ENCODE results near the gene LRRC30.

The LRRC30 gene

DNA sequence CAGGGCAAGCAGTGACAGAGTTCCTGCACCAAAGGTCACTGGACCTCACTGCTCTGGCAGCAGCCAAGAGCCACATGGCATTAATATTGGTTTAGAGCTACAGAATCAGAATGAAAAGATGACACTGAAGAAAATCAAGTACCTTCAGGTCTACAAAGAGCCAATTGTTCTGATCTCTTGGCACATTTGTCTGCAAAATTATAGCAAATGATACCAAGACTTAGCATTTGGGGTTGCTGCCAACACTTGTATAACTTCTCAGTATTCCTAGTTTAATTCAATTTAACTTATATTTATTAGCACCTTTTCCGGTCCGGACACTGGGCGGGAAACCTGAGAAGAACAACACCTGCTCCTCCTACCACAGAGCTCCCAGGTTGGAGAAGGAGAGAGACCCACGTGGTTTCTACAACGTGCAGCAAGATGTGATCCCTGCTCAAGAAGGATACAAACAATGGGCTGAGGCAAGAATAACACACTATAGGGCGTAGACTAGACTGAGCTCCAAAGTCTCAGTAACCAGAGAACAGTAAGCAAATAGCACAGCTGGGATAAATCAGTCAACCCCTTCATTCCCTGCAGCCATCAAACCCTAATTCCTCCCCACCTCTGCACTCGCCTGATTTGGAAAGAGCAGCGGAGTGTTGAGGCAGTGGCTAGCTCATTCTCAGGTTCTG lies 2.4 kb downstream of the LRRC30 start:
- no peak overlapping the region for H4K5ac ChIP-seq (ENCODE audit: low read length)
- no peak overlapping the region for H3K9ac ChIP-seq (ENCODE audit: low read length)
- no peak overlapping the region for H3K18ac ChIP-seq (ENCODE audit: low read length)
- no peak for DNase-seq
- H3K4me1 ChIP-seq (ENCODE audit: control insufficient read depth, low read depth, low read length), result no peaks in the 10 kb centered on the region
- H2BK120ac ChIP-seq (ENCODE audit: low read depth, low read length), result no peak overlapping the region
- H3K27ac ChIP-seq (ENCODE audit: low read depth, low read length), result no peak overlapping the region
- no peak overlapping the region for H2AK5ac ChIP-seq (ENCODE audit: low read length)
- H3K36me3 ChIP-seq (ENCODE audit: control insufficient read depth, insufficient read depth, low read length), result no peaks in the 10 kb centered on the region
- no peak overlapping the region for H2BK15ac ChIP-seq (replicated peaks; ENCODE audit: low read depth)
- WGBS (ENCODE audit: extremely low coverage, insufficient coverage, low lambda C conversion rate), result no CpG with 5 or more reads among the region's 8 CpGs
- no peak overlapping the region for H3K23ac ChIP-seq (ENCODE audit: low read length)
- H3K56ac ChIP-seq (ENCODE audit: low read length), result no peak overlapping the region
- no peaks in the 10 kb centered on the region for H3K79me1 ChIP-seq (ENCODE audit: low read length)
- no peak overlapping the region for H4K8ac ChIP-seq (ENCODE audit: low read depth, low read length)
- H2BK5ac ChIP-seq (ENCODE audit: low read length), result no peak overlapping the region
- no peaks in the 10 kb centered on the region for H3K79me2 ChIP-seq (ENCODE audit: control insufficient read depth, insufficient read depth, low read length)
- H3K27me3 ChIP-seq (ENCODE audit: insufficient read depth, low read length, poor library complexity), result no peaks in the 10 kb centered on the region
- H3K4ac ChIP-seq (ENCODE audit: low read depth, low read length), result no peak overlapping the region
- H3K4me2 ChIP-seq (ENCODE audit: low read length), result no peak overlapping the region
- H3K4me3 ChIP-seq (ENCODE audit: low read length), result no peak overlapping the region

DNA sequence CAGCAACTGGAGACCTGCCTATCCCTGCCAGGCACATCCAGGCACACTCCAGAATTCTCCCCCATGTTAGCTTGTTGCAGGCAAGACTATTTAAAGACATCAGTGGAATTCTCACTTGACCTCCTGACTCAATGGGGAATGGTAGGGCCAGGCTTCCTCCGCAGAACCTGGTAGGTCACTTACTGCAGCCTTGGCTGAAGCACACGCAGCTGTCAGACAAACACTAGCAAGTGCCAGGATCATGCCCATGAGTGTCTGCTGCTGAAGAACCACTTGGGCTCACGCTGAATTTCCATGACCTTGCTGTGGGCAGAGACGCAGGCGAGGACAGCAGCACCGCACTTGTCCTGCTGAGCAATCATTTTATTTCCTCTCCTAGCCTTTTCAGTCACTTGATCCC lies 3.2 kb downstream of the LRRC30 start:
- no peak overlapping the region for H4K8ac ChIP-seq (ENCODE audit: low read depth, low read length)
- H3K36me3 ChIP-seq (ENCODE audit: control insufficient read depth, insufficient read depth, low read length), result no peaks in the 10 kb centered on the region
- no peak overlapping the region for H3K9ac ChIP-seq (ENCODE audit: low read length)
- H2BK15ac ChIP-seq (replicated peaks; ENCODE audit: low read depth), result no peak overlapping the region
- no peak overlapping the region for H3K4me3 ChIP-seq (ENCODE audit: low read length)
- no peak overlapping the region for H2AK5ac ChIP-seq (ENCODE audit: low read length)
- H3K27ac ChIP-seq (ENCODE audit: low read depth, low read length), result no peak overlapping the region
- H3K79me2 ChIP-seq (ENCODE audit: control insufficient read depth, insufficient read depth, low read length), result no peaks in the 10 kb centered on the region
- no peak overlapping the region for H3K56ac ChIP-seq (ENCODE audit: low read length)
- no peaks in the 10 kb centered on the region for H3K79me1 ChIP-seq (ENCODE audit: low read length)
- no CpG with 5 or more reads among the region's 6 CpGs for WGBS (ENCODE audit: extremely low coverage, insufficient coverage, low lambda C conversion rate)
- no peaks in the 10 kb centered on the region for H3K4me1 ChIP-seq (ENCODE audit: control insufficient read depth, low read depth, low read length)
- no peak overlapping the region for H3K18ac ChIP-seq (ENCODE audit: low read length)
- no peak for DNase-seq
- no peak overlapping the region for H4K5ac ChIP-seq (ENCODE audit: low read length)
- H3K23ac ChIP-seq (ENCODE audit: low read length), result no peak overlapping the region
- H3K4ac ChIP-seq (ENCODE audit: low read depth, low read length), result no peak overlapping the region
- H2BK5ac ChIP-seq (ENCODE audit: low read length), result no peak overlapping the region
- H3K4me2 ChIP-seq (ENCODE audit: low read length), result no peak overlapping the region
- H3K27me3 ChIP-seq (ENCODE audit: insufficient read depth, low read length, poor library complexity), result no peaks in the 10 kb centered on the region
- H2BK120ac ChIP-seq (ENCODE audit: low read depth, low read length), result no peak overlapping the region

DNA sequence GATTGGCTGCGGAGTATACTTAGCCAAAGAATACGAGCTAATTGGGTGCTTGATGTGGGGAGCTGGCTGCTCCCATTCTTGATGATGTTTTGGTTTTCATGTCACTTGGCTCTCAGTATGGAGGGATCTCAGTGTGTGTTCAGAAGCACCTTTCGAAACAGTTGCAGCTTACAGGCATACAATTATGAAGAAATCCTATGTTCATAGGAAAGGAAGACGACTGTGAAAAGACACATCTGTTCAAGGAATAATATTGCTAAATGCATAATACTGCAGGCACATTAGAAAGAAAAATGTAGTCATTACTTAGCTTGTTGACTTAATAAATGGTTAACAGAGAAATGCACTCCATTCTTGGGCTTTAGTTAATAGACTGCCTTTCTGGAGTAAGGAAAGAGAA lies 4.1 kb downstream of the LRRC30 start:
- no peaks in the 10 kb centered on the region for H3K79me2 ChIP-seq (ENCODE audit: control insufficient read depth, insufficient read depth, low read length)
- H2BK5ac ChIP-seq (ENCODE audit: low read length), result no peak overlapping the region
- H3K79me1 ChIP-seq (ENCODE audit: low read length), result no peaks in the 10 kb centered on the region
- no peaks in the 10 kb centered on the region for H3K36me3 ChIP-seq (ENCODE audit: control insufficient read depth, insufficient read depth, low read length)
- H3K27ac ChIP-seq (ENCODE audit: low read depth, low read length), result no peak overlapping the region
- H3K4me3 ChIP-seq (ENCODE audit: low read length), result no peak overlapping the region
- no peaks in the 10 kb centered on the region for H3K27me3 ChIP-seq (ENCODE audit: insufficient read depth, low read length, poor library complexity)
- H4K8ac ChIP-seq (ENCODE audit: low read depth, low read length), result no peak overlapping the region
- H3K56ac ChIP-seq (ENCODE audit: low read length), result no peak overlapping the region
- no peaks in the 10 kb centered on the region for H3K4me1 ChIP-seq (ENCODE audit: control insufficient read depth, low read depth, low read length)
- H2BK15ac ChIP-seq (replicated peaks; ENCODE audit: low read depth), result no peak overlapping the region
- no CpG with 5 or more reads among the region's 4 CpGs for WGBS (ENCODE audit: extremely low coverage, insufficient coverage, low lambda C conversion rate)
- no peak overlapping the region for H3K23ac ChIP-seq (ENCODE audit: low read length)
- no peak overlapping the region for H3K4me2 ChIP-seq (ENCODE audit: low read length)
- no peak for DNase-seq
- H4K5ac ChIP-seq (ENCODE audit: low read length), result no peak overlapping the region
- H3K18ac ChIP-seq (ENCODE audit: low read length), result no peak overlapping the region
- no peak overlapping the region for H3K9ac ChIP-seq (ENCODE audit: low read length)
- H2BK120ac ChIP-seq (ENCODE audit: low read depth, low read length), result no peak overlapping the region
- H3K4ac ChIP-seq (ENCODE audit: low read depth, low read length), result no peak overlapping the region
- H2AK5ac ChIP-seq (ENCODE audit: low read length), result no peak overlapping the region

DNA sequence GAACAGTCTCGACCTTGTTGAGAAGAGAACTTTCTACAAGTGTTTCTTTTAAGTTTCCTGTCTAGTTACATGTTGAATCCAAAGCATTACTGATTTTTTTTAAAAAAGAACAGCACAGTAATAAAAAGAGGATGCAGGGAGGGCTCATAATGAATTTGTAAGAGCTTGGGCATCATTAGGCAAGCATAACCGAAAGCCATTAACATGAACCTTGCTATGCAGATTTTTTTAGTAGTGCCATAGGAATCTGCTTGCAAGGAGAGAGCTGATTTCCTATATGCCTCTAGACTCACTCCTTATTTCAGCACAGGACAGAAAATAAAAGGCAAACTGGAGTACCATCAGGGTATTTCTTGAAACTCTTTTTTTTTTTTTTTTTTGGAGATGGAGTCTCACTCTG lies 5.2 kb downstream of the LRRC30 start:
- Histone ChIP-seq H3K4me1 (ENCODE audit: control insufficient read depth, low read depth, low read length) (no peaks in the 10 kb centered on the region), H3K4me3 (ENCODE audit: low read length) (no peak overlapping the region), H2AK5ac (ENCODE audit: low read length) (no peak overlapping the region), H3K27ac (ENCODE audit: low read depth, low read length) (no peak overlapping the region), H3K56ac (ENCODE audit: low read length) (no peak overlapping the region), H3K79me2 (ENCODE audit: control insufficient read depth, insufficient read depth, low read length) (no peaks in the 10 kb centered on the region), H3K4ac (ENCODE audit: low read depth, low read length) (no peak overlapping the region), H3K36me3 (ENCODE audit: control insufficient read depth, insufficient read depth, low read length) (no peaks in the 10 kb centered on the region), H4K8ac (ENCODE audit: low read depth, low read length) (no peak overlapping the region), H3K18ac (ENCODE audit: low read length) (no peak overlapping the region), H2BK15ac (replicated peaks; ENCODE audit: low read depth) (no peak overlapping the region), H3K4me2 (ENCODE audit: low read length) (no peak overlapping the region), H2BK120ac (ENCODE audit: low read depth, low read length) (no peak overlapping the region), H3K23ac (ENCODE audit: low read length) (no peak overlapping the region), H2BK5ac (ENCODE audit: low read length) (no peak overlapping the region), H3K9ac (ENCODE audit: low read length) (no peak overlapping the region), H3K27me3 (ENCODE audit: insufficient read depth, low read length, poor library complexity) (no peaks in the 10 kb centered on the region), H3K79me1 (ENCODE audit: low read length) (no peaks in the 10 kb centered on the region), H4K5ac (ENCODE audit: low read length) (no peak overlapping the region)
- DNase-seq, result no peak
- WGBS (ENCODE audit: extremely low coverage, insufficient coverage, low lambda C conversion rate), result no CpG with 5 or more reads among the region's 2 CpGs

DNA sequence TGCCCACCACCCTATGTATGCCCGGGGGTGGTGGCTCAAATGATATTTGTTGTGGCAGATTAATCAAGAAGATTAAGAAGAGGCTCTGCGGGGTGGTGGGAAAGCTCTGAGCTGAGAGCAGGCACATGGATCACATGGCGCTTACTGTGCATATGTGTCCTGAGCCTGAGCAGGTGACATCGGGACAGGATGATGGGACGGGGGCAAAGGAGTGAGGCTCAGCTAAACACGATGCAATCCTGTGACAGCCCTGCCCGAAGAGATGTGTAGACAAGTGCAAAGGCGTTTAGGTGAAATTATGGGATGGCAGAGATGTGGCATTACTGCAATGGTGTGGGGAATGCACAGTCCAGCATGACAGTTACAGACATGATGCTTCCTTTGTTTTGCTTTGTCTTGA lies 6.0 kb downstream of the LRRC30 start:
- no peak overlapping the region for H3K4me3 ChIP-seq (ENCODE audit: low read length)
- no peaks in the 10 kb centered on the region for H3K4me1 ChIP-seq (ENCODE audit: control insufficient read depth, low read depth, low read length)
- H3K36me3 ChIP-seq (ENCODE audit: control insufficient read depth, insufficient read depth, low read length), result no peaks in the 10 kb centered on the region
- H2BK5ac ChIP-seq (ENCODE audit: low read length), result no peak overlapping the region
- H3K4ac ChIP-seq (ENCODE audit: low read depth, low read length), result no peak overlapping the region
- H3K27me3 ChIP-seq (ENCODE audit: insufficient read depth, low read length, poor library complexity), result no peaks in the 10 kb centered on the region
- H3K79me1 ChIP-seq (ENCODE audit: low read length), result no peaks in the 10 kb centered on the region
- no peak overlapping the region for H2AK5ac ChIP-seq (ENCODE audit: low read length)
- no CpG with 5 or more reads among the region's 8 CpGs for whole genome bisulfite sequencing (ENCODE audit: extremely low coverage, insufficient coverage, low lambda C conversion rate)
- no peak overlapping the region for H4K5ac ChIP-seq (ENCODE audit: low read length)
- no peak overlapping the region for H2BK15ac ChIP-seq (replicated peaks; ENCODE audit: low read depth)
- H3K9ac ChIP-seq (ENCODE audit: low read length), result no peak overlapping the region
- H3K79me2 ChIP-seq (ENCODE audit: control insufficient read depth, insufficient read depth, low read length), result no peaks in the 10 kb centered on the region
- no peak overlapping the region for H4K8ac ChIP-seq (ENCODE audit: low read depth, low read length)
- H3K18ac ChIP-seq (ENCODE audit: low read length), result no peak overlapping the region
- no peak for DNase-seq
- H3K23ac ChIP-seq (ENCODE audit: low read length), result no peak overlapping the region
- no peak overlapping the region for H3K56ac ChIP-seq (ENCODE audit: low read length)
- H3K4me2 ChIP-seq (ENCODE audit: low read length), result no peak overlapping the region
- H2BK120ac ChIP-seq (ENCODE audit: low read depth, low read length), result no peak overlapping the region
- no peak overlapping the region for H3K27ac ChIP-seq (ENCODE audit: low read depth, low read length)

DNA sequence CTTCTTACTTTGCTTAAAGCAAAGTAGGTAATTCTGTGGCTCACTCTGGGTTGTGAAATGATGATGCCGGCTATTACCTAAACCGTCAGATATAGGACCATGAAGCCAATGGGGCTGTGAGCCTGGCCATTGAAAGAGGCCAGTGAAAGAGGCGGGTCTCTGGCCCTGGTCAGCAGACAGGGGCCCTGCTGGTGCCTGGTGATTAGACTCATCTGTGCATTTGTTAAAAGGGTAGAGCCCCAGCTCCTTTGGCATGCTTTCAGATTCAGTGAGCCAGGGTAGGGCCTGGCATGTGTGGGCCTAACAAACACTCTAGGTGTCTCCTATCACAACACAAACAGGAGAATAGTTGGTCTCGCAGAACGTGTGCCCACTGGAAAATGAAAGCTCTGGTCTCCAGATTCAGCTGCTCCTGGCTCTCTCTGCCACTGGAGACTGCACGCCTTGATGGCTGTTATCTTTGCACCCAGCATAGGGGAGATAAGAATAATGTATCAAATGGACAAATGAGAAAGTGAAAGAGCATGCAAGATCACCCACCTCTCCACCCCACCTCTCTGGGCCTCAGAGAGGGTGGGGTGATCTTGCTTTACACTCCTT lies 6.9 kb downstream of the LRRC30 start:
- Histone ChIP-seq H3K36me3 (ENCODE audit: control insufficient read depth, insufficient read depth, low read length) (no peaks in the 10 kb centered on the region), H3K4me2 (ENCODE audit: low read length) (no peak overlapping the region), H3K79me1 (ENCODE audit: low read length) (no peaks in the 10 kb centered on the region), H3K23ac (ENCODE audit: low read length) (no peak overlapping the region), H3K56ac (ENCODE audit: low read length) (no peak overlapping the region), H3K27me3 (ENCODE audit: insufficient read depth, low read length, poor library complexity) (no peaks in the 10 kb centered on the region), H4K8ac (ENCODE audit: low read depth, low read length) (no peak overlapping the region), H3K27ac (ENCODE audit: low read depth, low read length) (no peak overlapping the region), H3K4me1 (ENCODE audit: control insufficient read depth, low read depth, low read length) (no peaks in the 10 kb centered on the region), H3K18ac (ENCODE audit: low read length) (no peak overlapping the region), H3K4ac (ENCODE audit: low read depth, low read length) (no peak overlapping the region), H2BK15ac (replicated peaks; ENCODE audit: low read depth) (no peak overlapping the region), H4K5ac (ENCODE audit: low read length) (no peak overlapping the region), H3K79me2 (ENCODE audit: control insufficient read depth, insufficient read depth, low read length) (no peaks in the 10 kb centered on the region), H2BK5ac (ENCODE audit: low read length) (no peak overlapping the region), H2AK5ac (ENCODE audit: low read length) (no peak overlapping the region), H3K4me3 (ENCODE audit: low read length) (no peak overlapping the region), H3K9ac (ENCODE audit: low read length) (no peak overlapping the region), H2BK120ac (ENCODE audit: low read depth, low read length) (no peak overlapping the region)
- WGBS (ENCODE audit: extremely low coverage, insufficient coverage, low lambda C conversion rate), result no CpG with 5 or more reads among the region's 6 CpGs
- no peak for DNase-seq

Data from mesendoderm (in vitro differentiated cells).